HepG2 (cell line): ENCODE measurements around the gene RNF182.

Source experiments
- POLR2A ChIP-seq, 2 experiments: IDR thresholded peaks; 2 replicates each; pipeline ENCODE4 v1.6.1; 2011; ENCODE audit warnings: low read depth in 2 of 2, low read length in 2 of 2, mild to moderate bottlenecking in 1 of 2, moderate library complexity in 1 of 2; ENCODE audit not compliant: insufficient read depth in 1 of 2
- RAD51 ChIP-seq: fragments of 450-650 bp; IDR thresholded peaks from 2 replicates; pipeline ENCODE4 v1.6.1; 2016; ENCODE audit warnings: borderline replicate concordance

GRCh38 chr6:13931797-13932402 is 7.1 kb downstream of the RNF182 start:
- no peak for TF ChIP-seq POLR2A (IDR thresholded peaks at IDR 0.05; ENCODE audit: insufficient read depth in 1 of 2, low read depth in 2 of 2, low read length in 2 of 2)
- TF ChIP-seq RAD51: no peak
